GM12874 (cell line): ENCODE measurements around the gene SND1.

Source experiments
- TF ChIP-seq, protein P1 (sequence below): IDR thresholded peaks from 2 replicates; pipeline ENCODE4 v1.5.1; 2011; ENCODE audit warnings: low read depth, mild to moderate bottlenecking, control low read depth, low read length, moderate library complexity; ENCODE audit not compliant: insufficient read depth

Gene SND1

DNA sequence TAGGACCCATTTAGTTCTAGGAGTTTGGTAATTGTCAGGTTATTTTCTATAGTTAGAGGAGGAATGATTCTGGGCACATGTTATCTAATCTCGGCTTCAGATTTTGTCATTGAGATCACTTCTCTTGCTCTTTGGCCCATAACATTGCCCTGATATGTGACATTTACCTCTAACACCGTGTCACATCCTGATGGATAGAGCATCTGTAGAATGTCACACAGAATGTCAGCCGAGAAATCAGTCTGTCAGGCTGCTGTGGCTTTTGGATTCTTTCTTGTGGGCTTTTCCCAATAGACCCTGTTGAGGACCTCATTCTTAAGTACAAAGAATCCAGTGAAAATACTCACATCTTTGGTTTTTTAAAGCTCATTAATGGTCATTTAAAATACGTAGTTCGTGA is 236.8 kb downstream of the SND1 start:
- TF ChIP-seq, protein P1, sequence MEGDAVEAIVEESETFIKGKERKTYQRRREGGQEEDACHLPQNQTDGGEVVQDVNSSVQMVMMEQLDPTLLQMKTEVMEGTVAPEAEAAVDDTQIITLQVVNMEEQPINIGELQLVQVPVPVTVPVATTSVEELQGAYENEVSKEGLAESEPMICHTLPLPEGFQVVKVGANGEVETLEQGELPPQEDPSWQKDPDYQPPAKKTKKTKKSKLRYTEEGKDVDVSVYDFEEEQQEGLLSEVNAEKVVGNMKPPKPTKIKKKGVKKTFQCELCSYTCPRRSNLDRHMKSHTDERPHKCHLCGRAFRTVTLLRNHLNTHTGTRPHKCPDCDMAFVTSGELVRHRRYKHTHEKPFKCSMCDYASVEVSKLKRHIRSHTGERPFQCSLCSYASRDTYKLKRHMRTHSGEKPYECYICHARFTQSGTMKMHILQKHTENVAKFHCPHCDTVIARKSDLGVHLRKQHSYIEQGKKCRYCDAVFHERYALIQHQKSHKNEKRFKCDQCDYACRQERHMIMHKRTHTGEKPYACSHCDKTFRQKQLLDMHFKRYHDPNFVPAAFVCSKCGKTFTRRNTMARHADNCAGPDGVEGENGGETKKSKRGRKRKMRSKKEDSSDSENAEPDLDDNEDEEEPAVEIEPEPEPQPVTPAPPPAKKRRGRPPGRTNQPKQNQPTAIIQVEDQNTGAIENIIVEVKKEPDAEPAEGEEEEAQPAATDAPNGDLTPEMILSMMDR, result no peak

DNA sequence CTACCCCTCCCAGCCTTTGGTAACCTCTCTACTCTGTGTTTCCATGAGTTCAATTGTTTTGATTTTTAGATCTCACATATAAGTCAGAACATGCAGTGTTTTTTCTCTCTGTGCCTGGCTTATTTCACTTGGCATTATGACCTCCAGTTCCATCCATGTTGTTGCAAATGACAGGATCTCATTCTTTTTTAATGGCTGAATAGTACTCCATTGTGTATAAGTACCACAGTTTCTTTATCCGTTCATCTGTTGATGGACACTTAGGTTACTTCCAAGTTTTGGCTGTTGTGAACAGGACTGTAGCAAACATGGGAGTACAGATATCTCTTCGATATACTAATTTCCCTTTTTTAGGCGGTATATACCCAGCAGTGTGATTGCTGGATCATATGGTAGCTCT is 237.7 kb downstream of the SND1 start:
- TF ChIP-seq, protein P1, result no peak

DNA sequence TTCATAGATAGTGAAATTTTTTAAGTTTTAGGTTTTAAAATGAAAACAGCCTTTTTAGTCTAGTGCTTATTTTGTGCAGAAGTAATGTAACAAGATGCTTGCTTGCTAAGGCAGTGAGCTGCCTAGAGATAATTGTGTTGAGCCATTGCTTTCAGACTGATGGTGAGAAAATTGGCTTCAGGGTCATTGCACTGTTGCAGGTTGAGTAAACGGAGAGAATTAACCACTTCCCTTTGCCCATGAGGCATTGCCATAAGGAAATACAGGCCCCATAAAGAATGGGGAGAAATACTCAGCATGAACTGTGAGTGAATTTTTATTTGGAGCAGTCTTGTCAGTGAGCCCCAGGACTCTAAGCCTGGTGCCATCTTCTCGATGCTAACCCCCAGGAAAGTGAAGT is 238.7 kb downstream of the SND1 start:
- TF ChIP-seq, protein P1, result no peak

DNA sequence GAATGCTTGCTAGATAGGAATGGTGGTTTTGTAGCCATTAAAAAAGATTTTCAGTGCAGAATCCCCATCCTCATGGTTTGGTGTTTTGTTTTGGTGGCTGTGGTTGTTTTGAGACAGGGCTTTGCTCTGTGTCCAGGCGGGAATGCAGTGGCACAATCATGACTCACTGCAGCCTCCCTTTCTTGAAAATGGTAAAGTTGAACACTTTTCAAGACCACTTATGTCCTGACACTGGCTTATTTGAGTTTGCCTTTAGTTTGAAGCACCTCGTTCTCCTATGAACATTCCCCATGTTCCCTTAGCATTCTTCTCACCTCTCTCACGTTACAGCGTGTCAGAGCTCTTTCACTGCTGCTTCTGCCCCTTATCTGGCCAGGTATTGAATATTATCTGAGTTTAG is 239.2 kb downstream of the SND1 start:
- TF ChIP-seq, protein P1, result no peak

DNA sequence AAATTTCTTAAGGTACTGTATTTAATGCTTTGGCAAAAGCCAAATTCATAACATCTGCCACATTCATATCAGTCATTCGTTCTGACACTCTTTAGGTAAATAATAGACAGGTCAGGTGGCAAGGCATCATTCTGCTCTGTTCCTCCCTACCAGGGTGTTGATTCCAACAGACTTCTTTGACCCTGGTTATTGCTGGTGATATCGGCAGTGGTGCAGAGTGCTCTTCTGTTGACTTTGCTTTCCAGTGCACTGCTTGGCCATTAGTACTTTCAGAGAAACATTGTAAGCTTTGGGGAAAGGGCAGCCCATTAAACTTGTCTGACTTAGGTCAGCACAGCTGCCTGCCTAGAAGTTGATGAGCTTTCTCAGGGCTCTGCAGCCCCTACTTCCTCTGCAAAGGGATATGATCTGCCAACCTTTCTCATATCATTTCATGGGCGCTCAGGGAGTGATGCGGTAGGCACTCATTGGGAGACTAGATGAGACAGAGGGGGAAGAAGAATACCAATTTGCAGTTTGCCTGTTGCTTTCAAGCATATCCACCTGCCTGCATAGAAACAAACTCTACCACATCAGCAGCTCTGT is 240.0 kb downstream of the SND1 start:
- TF ChIP-seq, protein P1, result no peak

DNA sequence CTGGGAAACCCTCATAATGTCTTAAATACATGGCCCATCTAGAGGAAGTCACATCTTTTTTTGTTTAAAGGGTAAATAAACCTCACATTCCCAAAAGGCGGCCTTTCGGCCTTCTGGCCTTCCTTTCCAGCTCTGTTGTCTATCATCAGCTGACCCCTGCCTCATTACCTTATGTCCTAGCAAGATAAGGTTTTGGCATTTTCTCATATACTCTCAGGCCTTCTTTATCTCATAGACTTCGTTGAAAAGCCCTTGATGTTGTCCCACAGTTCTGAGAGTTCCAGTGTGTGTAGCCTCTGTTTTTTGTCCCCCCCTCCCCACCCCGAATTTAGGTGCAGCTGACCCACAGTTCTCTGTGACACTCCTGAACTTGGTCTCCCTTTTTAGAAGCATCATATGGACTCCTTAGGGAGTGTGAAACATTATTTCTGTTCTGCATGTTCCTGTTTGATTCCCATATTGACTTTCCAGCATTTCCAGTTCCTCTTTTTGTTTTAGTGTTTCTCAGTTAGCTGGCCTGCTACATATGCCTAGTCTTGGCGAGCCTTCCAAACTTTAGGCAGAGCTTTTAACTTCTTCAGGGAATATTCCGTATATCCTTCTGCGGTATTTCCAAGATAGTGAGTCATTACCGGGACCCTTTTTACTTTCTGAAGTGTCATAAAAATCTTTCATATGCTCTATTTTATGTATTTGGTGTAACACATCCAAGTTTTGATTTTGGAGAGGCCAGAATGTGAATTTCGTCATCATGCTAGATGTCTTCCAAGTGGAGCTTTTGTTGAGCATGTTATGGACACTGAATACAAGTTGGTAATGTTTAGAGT is 240.7 kb downstream of the SND1 start:
- TF ChIP-seq, protein P1, result no peak

DNA sequence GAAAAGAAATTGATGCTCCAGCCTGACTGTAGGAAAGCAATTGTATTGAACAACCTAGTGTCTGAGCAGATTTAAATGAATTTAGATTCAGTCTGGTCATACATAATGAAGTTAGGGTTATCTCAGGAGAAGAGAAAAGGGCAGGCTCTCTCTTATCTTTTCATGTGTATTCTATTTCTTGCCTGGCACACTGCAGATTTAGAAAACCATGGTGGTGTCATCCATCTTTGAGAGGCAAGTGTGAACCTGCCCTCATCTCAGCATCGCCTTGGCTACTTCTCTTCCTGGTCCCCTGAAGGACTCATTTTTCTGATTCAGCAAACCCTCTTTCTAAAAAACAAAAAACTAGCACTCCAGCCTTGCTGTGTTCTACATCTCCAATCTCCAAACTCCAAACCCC is 241.6 kb downstream of the SND1 start:
- TF ChIP-seq, protein P1, result no peak
